Stomach (tissue), 4 donors: ENCODE measurements around the gene TMEM138.

ENCODE experiments used
- CTCF ChIP-seq, 7 experiments: fragments of 450-650 bp in 4 of 7; fragments of 200-600 bp in 3 of 7; sonication (generic) in 3 of 7; IDR thresholded peaks; one replicate each; pipeline ENCODE4 v1.5.1; 2016 to 2019; ENCODE audit warnings: antibody characterized with exemption in 7 of 7, control low read depth in 2 of 7, mild to moderate bottlenecking in 1 of 7
- EP300 ChIP-seq: sonication (generic); formaldehyde crosslinking; IDR thresholded peaks from one replicate; pipeline ENCODE4 v1.6.1; 2017; ENCODE audit warnings: antibody characterized with exemption
- POLR2A ChIP-seq, 4 donors: fragments of 450-650 bp; IDR thresholded peaks; one replicate each; pipeline ENCODE4 v1.6.1; 2016; ENCODE audit warnings: antibody characterized with exemption in 4 of 4, control low read depth in 2 of 4, mild to moderate bottlenecking in 1 of 4, moderate library complexity in 1 of 4
- POLR2AphosphoS5 ChIP-seq, 3 donors: sonication (generic); formaldehyde crosslinking; IDR thresholded peaks; one replicate each; pipeline ENCODE4 v1.6.1; 2016; ENCODE audit warnings: antibody characterized with exemption in 3 of 3

DNA sequence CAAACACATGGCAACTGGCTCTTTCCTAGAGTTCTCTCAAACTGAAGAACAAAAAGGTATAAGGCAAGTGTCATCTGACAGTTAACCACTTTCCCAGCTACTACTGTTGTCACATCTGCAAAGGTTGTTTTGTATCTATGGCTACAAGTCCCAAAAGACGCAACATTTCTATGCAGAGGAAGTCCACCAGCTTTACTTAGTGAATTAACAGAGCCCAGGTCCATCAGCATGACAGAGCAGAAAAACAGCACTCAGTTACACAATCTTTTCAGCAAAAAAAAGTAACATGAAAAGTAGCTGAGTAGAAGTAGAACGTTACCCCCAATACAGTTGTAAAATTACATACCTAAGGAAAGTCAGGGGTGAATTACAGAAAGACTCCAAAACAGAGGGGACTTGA is 55.5 kb downstream of the TMEM138 start:
- TF ChIP-seq CTCF (IDR thresholded peaks at IDR 0.05) (no peak), POLR2A (IDR thresholded peaks at IDR 0.05) (no peak), POLR2AphosphoS5 (IDR thresholded peaks at IDR 0.05) (no peak), EP300 (no peak)
